ENCODE data around the gene ABCF2.

ABCF2 gene

DNA sequence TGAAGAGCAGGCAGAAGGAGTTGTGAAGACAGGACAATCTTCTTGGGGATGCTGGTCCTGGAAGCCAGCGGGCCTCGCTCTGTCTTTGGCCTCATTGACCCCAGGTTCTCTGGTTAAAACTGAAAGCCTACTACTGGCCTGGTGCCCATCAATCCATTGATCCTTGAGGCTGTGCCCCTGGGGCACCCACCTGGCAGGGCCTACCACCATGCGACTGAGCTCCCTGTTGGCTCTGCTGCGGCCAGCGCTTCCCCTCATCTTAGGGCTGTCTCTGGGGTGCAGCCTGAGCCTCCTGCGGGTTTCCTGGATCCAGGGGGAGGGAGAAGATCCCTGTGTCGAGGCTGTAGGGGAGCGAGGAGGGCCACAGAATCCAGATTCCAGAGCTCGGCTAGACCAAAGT lies 6.8 kb upstream of the ABCF2 start:
- Histone ChIP-seq H3K4me1 (ENCODE audit: low read length) (peaks cover 16% of the 10 kb centered on the region), H3K27ac (ENCODE audit: low read length) (no peak overlapping the region), H4K20me1 (ENCODE audit: insufficient read depth, low read length) (no peaks in the 10 kb centered on the region), H3K36me3 (replicated peaks; ENCODE audit: insufficient read depth, low read length) (peaks cover 8% of the 10 kb centered on the region; the same call in 1 of the 2 replicates), H3K27me3 (replicated peaks; ENCODE audit: insufficient read depth, low read length) (no peaks in the 10 kb centered on the region), H3F3A (ENCODE audit: insufficient read depth, low read length) (no peaks in the 10 kb centered on the region), H3K9ac (ENCODE audit: low read length) (peak overlapping the region; percentile 87; the same call in 1 of the 2 replicates), H3K4me2 (ENCODE audit: low read depth, low read length) (peak overlapping the region; percentile 81), H3K9me3 (replicated peaks; ENCODE audit: insufficient read depth, low read length) (no peaks in the 10 kb centered on the region), H3K4me3 (ENCODE audit: low read length) (peak overlapping the region; percentile 94), H3K79me2 (ENCODE audit: low read length) (peaks cover 39% of the 10 kb centered on the region), H3K9me2 (replicated peaks; ENCODE audit: insufficient read depth, low read length) (no peaks in the 10 kb centered on the region), H2AFZ (ENCODE audit: low read length) (no peak overlapping the region)
- DNase-seq = no peak
- TF ChIP-seq EZH2 (optimal IDR thresholded peaks at IDR 0.05; ENCODE audit: low read depth, low read length) (no peak), EZH2phosphoT487 (IDR thresholded peaks at IDR 0.05; ENCODE audit: low read length) (no peak)
- TF ChIP-seq, protein P1, sequence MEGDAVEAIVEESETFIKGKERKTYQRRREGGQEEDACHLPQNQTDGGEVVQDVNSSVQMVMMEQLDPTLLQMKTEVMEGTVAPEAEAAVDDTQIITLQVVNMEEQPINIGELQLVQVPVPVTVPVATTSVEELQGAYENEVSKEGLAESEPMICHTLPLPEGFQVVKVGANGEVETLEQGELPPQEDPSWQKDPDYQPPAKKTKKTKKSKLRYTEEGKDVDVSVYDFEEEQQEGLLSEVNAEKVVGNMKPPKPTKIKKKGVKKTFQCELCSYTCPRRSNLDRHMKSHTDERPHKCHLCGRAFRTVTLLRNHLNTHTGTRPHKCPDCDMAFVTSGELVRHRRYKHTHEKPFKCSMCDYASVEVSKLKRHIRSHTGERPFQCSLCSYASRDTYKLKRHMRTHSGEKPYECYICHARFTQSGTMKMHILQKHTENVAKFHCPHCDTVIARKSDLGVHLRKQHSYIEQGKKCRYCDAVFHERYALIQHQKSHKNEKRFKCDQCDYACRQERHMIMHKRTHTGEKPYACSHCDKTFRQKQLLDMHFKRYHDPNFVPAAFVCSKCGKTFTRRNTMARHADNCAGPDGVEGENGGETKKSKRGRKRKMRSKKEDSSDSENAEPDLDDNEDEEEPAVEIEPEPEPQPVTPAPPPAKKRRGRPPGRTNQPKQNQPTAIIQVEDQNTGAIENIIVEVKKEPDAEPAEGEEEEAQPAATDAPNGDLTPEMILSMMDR (IDR thresholded peaks at IDR 0.05; ENCODE audit: low read length) = no peak

DNA sequence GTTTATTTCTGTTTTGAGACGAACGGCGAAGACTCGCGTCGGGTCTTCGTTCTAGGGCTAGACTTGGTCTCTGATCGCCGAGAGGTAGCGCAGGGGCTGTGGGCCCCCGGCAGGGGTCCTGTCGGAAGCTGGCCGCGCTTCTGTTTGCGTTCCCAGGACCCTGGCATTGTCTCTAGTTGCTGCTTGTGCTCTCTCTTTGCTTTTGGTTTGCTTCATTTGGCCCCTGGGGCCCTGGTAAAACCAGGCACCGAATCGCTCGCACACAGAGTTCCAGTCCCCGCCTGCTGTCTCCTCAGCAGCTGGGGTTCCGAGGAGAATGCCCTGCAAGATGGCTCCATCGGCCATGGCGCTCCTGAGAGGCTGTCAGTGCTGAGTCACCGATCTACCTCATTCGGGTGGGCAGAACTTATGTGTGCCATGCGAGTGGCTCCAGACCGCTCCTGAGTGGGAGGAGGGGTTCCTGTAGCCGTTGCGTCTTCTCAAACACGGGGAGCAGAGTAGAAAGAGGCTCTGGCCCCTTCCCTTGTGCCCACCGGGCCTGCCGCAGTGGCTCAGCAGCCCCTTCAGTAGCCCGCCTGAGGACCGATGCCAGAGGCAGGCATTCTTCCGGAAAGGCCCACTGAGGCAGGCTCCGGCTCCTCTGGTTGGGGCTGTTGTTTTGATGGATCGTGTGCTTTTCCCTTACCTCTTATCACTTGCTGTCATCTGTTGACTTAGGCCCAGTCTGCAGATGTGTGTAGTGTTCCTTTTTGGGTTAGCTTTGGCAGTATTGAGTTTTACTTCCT lies 6.1 kb upstream of the ABCF2 start:
- Histone ChIP-seq H3K27ac (ENCODE audit: low read length) (peak overlapping the region; percentile 40; the same call in 1 of the 2 replicates), H3K9me2 (replicated peaks; ENCODE audit: insufficient read depth, low read length) (no peaks in the 10 kb centered on the region), H3K27me3 (replicated peaks; ENCODE audit: insufficient read depth, low read length) (no peaks in the 10 kb centered on the region), H3F3A (ENCODE audit: insufficient read depth, low read length) (no peaks in the 10 kb centered on the region), H3K9ac (ENCODE audit: low read length) (peak overlapping the region; percentile 87), H3K36me3 (replicated peaks; ENCODE audit: insufficient read depth, low read length) (peaks cover 8% of the 10 kb centered on the region; the same call in 1 of the 2 replicates), H3K9me3 (replicated peaks; ENCODE audit: insufficient read depth, low read length) (no peaks in the 10 kb centered on the region), H3K4me3 (ENCODE audit: low read length) (peak overlapping the region; percentile 94), H2AFZ (ENCODE audit: low read length) (peak overlapping the region; percentile 98), H3K79me2 (ENCODE audit: low read length) (peaks cover 39% of the 10 kb centered on the region), H3K4me2 (ENCODE audit: low read depth, low read length) (peak overlapping the region; percentile 81), H3K4me1 (ENCODE audit: low read length) (peaks cover 18% of the 10 kb centered on the region), H4K20me1 (ENCODE audit: insufficient read depth, low read length) (no peaks in the 10 kb centered on the region)
- DNase-seq = peak; percentile 58
- TF ChIP-seq, protein P1 (IDR thresholded peaks at IDR 0.05; ENCODE audit: low read length) = no peak
- TF ChIP-seq EZH2 (optimal IDR thresholded peaks at IDR 0.05; ENCODE audit: low read depth, low read length) (no peak), EZH2phosphoT487 (IDR thresholded peaks at IDR 0.05; ENCODE audit: low read length) (no peak)

DNA sequence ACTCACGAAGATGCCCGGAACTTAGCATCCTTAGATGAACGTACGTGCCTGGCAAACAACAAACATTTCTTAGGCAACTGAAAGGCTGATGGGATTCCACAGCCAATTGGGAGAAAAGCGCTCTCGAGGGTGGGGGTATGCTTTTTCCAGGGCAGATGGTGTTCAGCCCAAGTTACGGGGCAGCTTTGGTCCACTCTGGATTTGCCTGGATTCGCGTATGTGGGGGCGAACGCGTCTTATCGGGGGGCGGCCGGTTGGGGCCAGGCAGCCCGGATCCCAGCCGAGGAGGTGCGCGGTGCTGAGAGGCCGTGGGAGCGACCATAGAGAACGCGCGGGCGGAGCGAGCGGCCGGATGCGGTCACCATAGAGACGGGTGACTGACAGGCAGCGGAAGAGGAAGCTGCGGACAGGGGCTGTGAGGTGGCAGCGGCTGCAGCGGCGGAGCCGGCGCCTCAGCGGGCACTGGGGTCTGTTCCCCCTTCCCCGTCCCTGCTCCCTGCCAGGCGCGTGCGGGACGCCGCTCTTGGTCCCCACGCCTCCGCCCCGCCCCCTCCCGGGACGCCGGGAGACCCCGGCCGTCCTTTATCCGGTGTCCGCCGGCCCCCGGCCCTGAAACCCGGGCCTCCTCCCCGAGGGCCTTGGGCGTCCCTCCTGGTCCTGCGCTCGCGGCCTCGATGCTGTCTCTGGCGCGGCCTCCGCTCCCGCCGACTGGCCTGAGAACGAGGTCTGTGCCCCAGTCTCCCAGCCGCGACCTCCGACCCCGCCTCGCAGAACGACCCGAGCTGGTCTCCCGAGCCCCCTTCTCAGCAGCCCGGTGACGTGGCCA lies 5.3 kb upstream of the ABCF2 start, which contains the start of gene CHPF2:
Gene CHPF2, plus strand, starts transcription at position 393 of the 826 bp plus-strand sequence. CDS start 1,529 bp downstream, outside the sequence.
- H2AFZ ChIP-seq (ENCODE audit: low read length) = peak within 1 kb of the TSS; percentile 98
- peak within 1 kb of the TSS; percentile 40; the same call in 1 of the 2 replicates for H3K27ac ChIP-seq (ENCODE audit: low read length)
- no peaks in the 10 kb centered on the region for H3F3A ChIP-seq (ENCODE audit: insufficient read depth, low read length)

More for the DNA sequence above, 5.3 kb upstream of the ABCF2 start, which contains the start of gene CHPF2:
- DNase-seq = peak; percentile 95
- no peaks in the 10 kb centered on the region for H3K9me3 ChIP-seq (replicated peaks; ENCODE audit: insufficient read depth, low read length)
- H4K20me1 ChIP-seq (ENCODE audit: insufficient read depth, low read length) = no peaks in the 10 kb centered on the region
- peak within 1 kb of the TSS; percentile 94 for H3K4me3 ChIP-seq (ENCODE audit: low read length)
- TF ChIP-seq, protein P1 (IDR thresholded peaks at IDR 0.05; ENCODE audit: low read length) = no peak
- TF ChIP-seq EZH2 (optimal IDR thresholded peaks at IDR 0.05; ENCODE audit: low read depth, low read length) = no peak
- no peak for TF ChIP-seq EZH2phosphoT487 (IDR thresholded peaks at IDR 0.05; ENCODE audit: low read length)
- H3K4me2 ChIP-seq (ENCODE audit: low read depth, low read length) = peak within 1 kb of the TSS; percentile 81
- H3K79me2 ChIP-seq (ENCODE audit: low read length) = peaks cover 39% of the 10 kb centered on the region
- peak within 1 kb of the TSS; percentile 87 for H3K9ac ChIP-seq (ENCODE audit: low read length)
- H3K27me3 ChIP-seq (replicated peaks; ENCODE audit: insufficient read depth, low read length) = no peaks in the 10 kb centered on the region
- peaks cover 8% of the 10 kb centered on the region; the same call in 1 of the 2 replicates for H3K36me3 ChIP-seq (replicated peaks; ENCODE audit: insufficient read depth, low read length)
- H3K9me2 ChIP-seq (replicated peaks; ENCODE audit: insufficient read depth, low read length) = no peaks in the 10 kb centered on the region
- peaks cover 21% of the 10 kb centered on the region for H3K4me1 ChIP-seq (ENCODE audit: low read length)
